Adrenal gland (tissue), 12 donors: ENCODE data around the gene CFAP210. TPM values are rescaled to one million over a fixed set of nuclear protein-coding genes. Genes with fewer than 3 reads are reported as not detected.

Experiments used
- DNase-seq, 7 donors: peaks; one replicate each; pipeline ENCODE4 v3.0.0-alpha.2; 2019 to 2020
- H3K27ac ChIP-seq, 5 donors: fragments of 200-600 bp; sonication (generic) in 4 of 5; 1 replicate in 3 of 5; 2 replicates in 2 of 5; pipeline versions ENCODE4 v1.5.1 to v1.8.0; 2016 to 2020; ENCODE audit warnings: mild to moderate bottlenecking in 1 of 5
- H3K27me3 ChIP-seq: fragments of 200-600 bp; 2 replicates; pipeline ENCODE4 v1.8.0; 2021
- H3K36me3 ChIP-seq, 2 donors: fragments of 200-600 bp; replicated peaks in 1 of 2; 1 replicate in 1 of 2; 2 replicates in 1 of 2; pipeline versions ENCODE4 v1.5.1 to v1.8.0; 2018 to 2022
- H3K4me1 ChIP-seq, 2 donors: fragments of 200-600 bp; replicated peaks in 1 of 2; 1 replicate in 1 of 2; 2 replicates in 1 of 2; pipeline versions ENCODE4 v1.5.1 to v1.8.0; 2018 to 2021
- H3K4me3 ChIP-seq, 4 donors: fragments of 200-600 bp; sonication (generic) in 3 of 4; one replicate each; pipeline ENCODE4 v1.5.1; 2016 to 2018
- H3K9me3 ChIP-seq, 3 donors: fragments of 200-600 bp; sonication (generic) in 1 of 3; replicated peaks in 1 of 3; 1 replicate in 2 of 3; 2 replicates in 1 of 3; pipeline versions ENCODE4 v1.5.1 to v1.8.0; 2016 to 2021
- POLR2A ChIP-seq, 2 donors: fragments of 450-650 bp; IDR thresholded peaks; one replicate each; pipeline ENCODE4 v1.6.1; 2017; ENCODE audit warnings: antibody characterized with exemption in 2 of 2, mild to moderate bottlenecking in 2 of 2, moderate library complexity in 1 of 2
- WGBS, 4 donors: extraction: QIAGEN DNeasy Blood & Tissue Kit in 2 of 4; methylation state at CpG; one replicate each; pipeline versions ENCODE4 v1.1.5 to v1.1.7; 2013 to 2017; 5-methylcytosine and 5-hydroxymethylcytosine counted together
- intact Hi-C, 2 donors: fragments of 100-400 bp; cut with DNase I; formaldehyde crosslinking; loops; one replicate each; pipeline versions ENCODE4 v1.14.1 to v1.15.0; 2022 to 2023
- polyA plus RNA-seq, 3 donors: library from polyadenylated mRNA; stranded (reverse); fragments of 200-250 nt in 2 of 3; fragments of 350-450 nt in 1 of 3; fragmentation: Illumina TruSeq in 1 of 3; extraction: RNeasy Lipid Tissue Mini Kit (QIAGEN cat#74804) in 1 of 3; gene quantifications; one replicate each; pipeline ENCODE4 v1.2.3, GENCODE V29; 2013 to 2014
- total RNA-seq, 9 donors: library from RNA; depleted of rRNA in 4 of 9; stranded (reverse); fragments of >200 nt in 4 of 9; fragments of 120-200 nt in 1 of 9; fragmentation: NEBNext Ultra II Directional in 1 of 9; extraction: Animal tissue kit (Norgen Biotek cat#: 25700) in 1 of 9; gene quantifications; one replicate each; pipeline versions ENCODE4 v1.1.0 to v1.2.4, GENCODE V29; 2013 to 2023
- TF ChIP-seq, protein P1 (sequence below), 6 experiments: fragments of 450-650 bp in 4 of 6; fragments of 200-600 bp in 2 of 6; sonication (generic) in 1 of 6; IDR thresholded peaks; 1 replicate in 5 of 6; 2 replicates in 1 of 6; pipeline versions ENCODE4 v1.5.1 to v1.8.0; 2016 to 2021; ENCODE audit warnings: antibody characterized with exemption in 6 of 6, mild to moderate bottlenecking in 2 of 6, moderate library complexity in 1 of 6
- donor health status: healthy with polysubstance abuse.
- donor health status: Bipolar disorder and iron deficiency.
- donor health status: DM: yes; HTN: yes; CAD: no.
- donor health status: DM: no; HTN: no; CAD: no.
- donor health status: DM: no; HTN: no; CAD: no.
- donor health status: DM: yes; HTN: yes; CAD: no.

CFAP210 gene
- total and polyA plus RNA-seq, 12 donors, result 0.07 to 0.39 (median 0.32) TPM; not detected in 9

DNA sequence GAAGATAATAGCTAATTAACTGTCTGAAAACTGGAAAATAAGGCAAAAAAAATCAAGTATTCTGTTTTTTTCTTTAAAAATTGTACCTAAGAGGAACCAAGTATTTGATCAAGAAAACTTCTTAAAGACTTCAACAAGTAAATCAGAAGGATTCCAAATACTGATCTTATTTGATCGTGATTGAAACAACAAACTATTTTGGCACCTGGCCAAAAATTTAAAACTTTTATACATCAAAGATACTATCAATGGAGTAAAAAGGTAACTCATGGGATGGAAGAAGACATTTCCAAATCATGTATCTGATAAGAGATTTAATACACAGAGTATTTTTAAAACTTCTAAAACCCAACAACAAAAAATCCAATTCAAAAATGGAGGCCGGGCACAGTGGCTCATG lies 46.7 kb downstream of the CFAP210 start:
- no peaks in the 10 kb centered on the region for H3K9me3 ChIP-seq
- WGBS, 4 donors, result 96 to 100% (median 98%) methylated on average over 2 of the region's 2 CpGs

DNA sequence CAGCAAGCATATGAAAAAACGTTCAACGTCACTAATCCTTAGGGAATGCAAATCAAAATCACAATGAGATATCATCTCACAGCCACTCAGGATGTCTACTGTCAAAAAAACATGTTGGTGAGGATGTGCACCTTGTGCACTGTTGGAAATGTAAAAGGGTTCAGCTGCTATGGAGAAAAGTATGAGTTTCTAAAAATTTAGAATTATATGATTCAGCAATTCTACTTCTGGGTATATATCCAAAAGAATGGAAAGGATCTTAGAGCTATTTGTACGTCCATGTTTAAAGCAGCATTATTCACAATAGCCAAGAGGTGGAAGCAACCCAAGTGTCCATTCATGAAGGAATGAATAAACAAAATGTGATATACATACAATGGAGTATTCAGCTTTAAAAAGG lies 50.0 kb downstream of the CFAP210 start:
- no peaks in the 10 kb centered on the region for H3K36me3 ChIP-seq
- DNase-seq, result no peak
- H3K27ac ChIP-seq, result no peak overlapping the region
- no peaks in the 10 kb centered on the region for H3K27me3 ChIP-seq
- H3K4me1 ChIP-seq, result no peaks in the 10 kb centered on the region
- no peaks in the 10 kb centered on the region for H3K9me3 ChIP-seq
- WGBS, 4 donors, result 56 to 75% (median 65%) methylated on average over 3 of the region's 3 CpGs
- H3K4me3 ChIP-seq, result no peak overlapping the region
- TF ChIP-seq, protein P1, sequence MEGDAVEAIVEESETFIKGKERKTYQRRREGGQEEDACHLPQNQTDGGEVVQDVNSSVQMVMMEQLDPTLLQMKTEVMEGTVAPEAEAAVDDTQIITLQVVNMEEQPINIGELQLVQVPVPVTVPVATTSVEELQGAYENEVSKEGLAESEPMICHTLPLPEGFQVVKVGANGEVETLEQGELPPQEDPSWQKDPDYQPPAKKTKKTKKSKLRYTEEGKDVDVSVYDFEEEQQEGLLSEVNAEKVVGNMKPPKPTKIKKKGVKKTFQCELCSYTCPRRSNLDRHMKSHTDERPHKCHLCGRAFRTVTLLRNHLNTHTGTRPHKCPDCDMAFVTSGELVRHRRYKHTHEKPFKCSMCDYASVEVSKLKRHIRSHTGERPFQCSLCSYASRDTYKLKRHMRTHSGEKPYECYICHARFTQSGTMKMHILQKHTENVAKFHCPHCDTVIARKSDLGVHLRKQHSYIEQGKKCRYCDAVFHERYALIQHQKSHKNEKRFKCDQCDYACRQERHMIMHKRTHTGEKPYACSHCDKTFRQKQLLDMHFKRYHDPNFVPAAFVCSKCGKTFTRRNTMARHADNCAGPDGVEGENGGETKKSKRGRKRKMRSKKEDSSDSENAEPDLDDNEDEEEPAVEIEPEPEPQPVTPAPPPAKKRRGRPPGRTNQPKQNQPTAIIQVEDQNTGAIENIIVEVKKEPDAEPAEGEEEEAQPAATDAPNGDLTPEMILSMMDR (IDR thresholded peaks at IDR 0.05), result no peak
- TF ChIP-seq POLR2A (IDR thresholded peaks at IDR 0.05), result no peak
- intact Hi-C loops, result no loop called here

More for the DNA sequence above, 46.7 kb downstream of the CFAP210 start:
- no peak for TF ChIP-seq POLR2A (IDR thresholded peaks at IDR 0.05)
- TF ChIP-seq, protein P1 (IDR thresholded peaks at IDR 0.05), result no peak
- intact Hi-C loops, result no loop called here
- H3K27me3 ChIP-seq, result no peaks in the 10 kb centered on the region
- H3K27ac ChIP-seq, result no peak overlapping the region
- no peak overlapping the region for H3K4me3 ChIP-seq
- H3K36me3 ChIP-seq, result no peaks in the 10 kb centered on the region
- no peaks in the 10 kb centered on the region for H3K4me1 ChIP-seq
- no peak for DNase-seq

DNA sequence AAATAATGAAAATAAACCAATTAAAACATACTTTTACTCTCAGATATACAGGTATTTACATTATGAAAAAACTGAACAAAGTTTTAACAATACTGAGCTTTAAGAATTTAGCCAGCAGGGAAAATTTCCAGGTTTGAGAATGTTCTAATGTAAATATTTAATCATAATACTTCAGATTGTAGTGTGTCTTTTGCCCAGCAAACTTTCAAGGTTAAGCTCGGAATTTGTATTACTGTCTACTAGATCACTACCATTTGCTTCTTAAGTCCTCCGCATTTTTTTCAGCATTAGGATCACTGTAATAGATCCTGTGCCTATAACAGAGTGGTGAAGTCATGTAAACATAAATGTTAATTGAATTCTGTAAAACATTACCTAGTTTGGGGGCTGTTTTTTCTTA lies 52.7 kb downstream of the CFAP210 start:
- peaks cover 0 to 24% of the 10 kb centered on the region in 2 donors for H3K36me3 ChIP-seq
- intact Hi-C loops, result no loop called here
- no peaks in the 10 kb centered on the region for H3K9me3 ChIP-seq
- 94 to 99% (median 96%) methylated on average over 2 of the region's 2 CpGs for WGBS, 4 donors
- no peaks in the 10 kb centered on the region for H3K27me3 ChIP-seq
- H3K4me3 ChIP-seq, result no peak overlapping the region
- DNase-seq, result no peak
- no peak for TF ChIP-seq POLR2A (IDR thresholded peaks at IDR 0.05)
- TF ChIP-seq, protein P1 (IDR thresholded peaks at IDR 0.05), result no peak
- H3K27ac ChIP-seq, result no peak overlapping the region
- H3K4me1 ChIP-seq, result no peaks in the 10 kb centered on the region

DNA sequence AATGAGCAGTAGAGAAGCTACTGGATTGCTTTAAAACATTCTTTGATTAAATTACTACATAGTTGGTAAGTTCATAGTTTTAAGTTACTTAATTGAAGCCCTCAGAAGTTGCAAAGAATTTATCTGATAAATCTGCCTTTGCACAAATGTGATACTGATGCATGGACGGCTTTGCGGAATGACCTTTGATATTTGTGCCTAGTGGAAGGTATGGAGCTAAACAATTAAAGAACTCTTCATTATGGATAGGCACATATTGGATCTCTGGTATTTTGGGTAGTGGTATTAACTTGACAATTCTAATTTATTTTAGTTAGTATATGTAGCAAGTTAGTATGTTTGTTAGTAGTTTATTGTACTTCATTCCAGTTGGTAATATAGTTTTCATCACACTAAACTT lies 54.1 kb downstream of the CFAP210 start:
- no peak for DNase-seq
- no peaks in the 10 kb centered on the region for H3K27me3 ChIP-seq
- intact Hi-C loops, result no loop called here
- TF ChIP-seq, protein P1 (IDR thresholded peaks at IDR 0.05), result no peak
- no peak for TF ChIP-seq POLR2A (IDR thresholded peaks at IDR 0.05)
- no peaks in the 10 kb centered on the region for H3K9me3 ChIP-seq
- H3K27ac ChIP-seq, result no peak overlapping the region
- H3K4me1 ChIP-seq, result no peaks in the 10 kb centered on the region
- 95 to 99% (median 97%) methylated on average over 2 of the region's 2 CpGs for WGBS, 4 donors
- H3K4me3 ChIP-seq, result no peak overlapping the region
- H3K36me3 ChIP-seq, result peaks cover 0 to 36% of the 10 kb centered on the region in 2 donors
